ENCODE results near the gene ALKBH1.
"Not testable (repeated sequence)": the region's sequence is repeated elsewhere in the genome, so short reads cannot be mapped to it uniquely, and the experiment has no call there.

Gene ALKBH1

GRCh38 chr14:77707724-77708408, at the start of gene ALKBH1, which contains the start of gene SLIRP:
Gene ALKBH1, minus strand, starts transcription at chr14:77708023. Its CDS starts 19 bp downstream, at chr14:77708004.
Gene SLIRP, plus strand, starts transcription at chr14:77708103. Its CDS starts 9 bp downstream, at chr14:77708112.
- peak within 1 kb of the TSS; percentile 87 for H3K4me3 ChIP-seq (ENCODE audit: low read depth, low read length)
- no peak for TF ChIP-seq CTCF (IDR thresholded peaks at IDR 0.05; ENCODE audit: insufficient read depth, low read depth, low read length, missing control alignments)
- peak; percentile 88 for DNase-seq (ENCODE audit: low read depth)

- no peak overlapping the region for H3K4me3 ChIP-seq (ENCODE audit: low read depth, low read length)
- DNase-seq (ENCODE audit: low read depth), result no peak
- no peak for TF ChIP-seq CTCF (IDR thresholded peaks at IDR 0.05; ENCODE audit: insufficient read depth, low read depth, low read length, missing control alignments)
Observed at GRCh38 chr14:77752799-77753516, 45.1 kb upstream of the ALKBH1 start.

GRCh38 chr14:77752266-77752665, 44.4 kb upstream of the ALKBH1 start:
- no peak overlapping the region for H3K4me3 ChIP-seq (ENCODE audit: low read depth, low read length)
- DNase-seq (ENCODE audit: low read depth), result no peak
- no peak for TF ChIP-seq CTCF (IDR thresholded peaks at IDR 0.05; ENCODE audit: insufficient read depth, low read depth, low read length, missing control alignments)

GRCh38 chr14:77747425-77747824, 39.6 kb upstream of the ALKBH1 start:
- DNase-seq (ENCODE audit: low read depth); H3K4me3 ChIP-seq (ENCODE audit: low read depth, low read length): not testable (repeated sequence)

- TF ChIP-seq CTCF (IDR thresholded peaks at IDR 0.05; ENCODE audit: insufficient read depth, low read depth, low read length, missing control alignments), result no peak
Observed at GRCh38 chr14:77746064-77746702, 38.4 kb upstream of the ALKBH1 start.

GRCh38 chr14:77741438-77741837, 33.6 kb upstream of the ALKBH1 start:
- TF ChIP-seq CTCF (IDR thresholded peaks at IDR 0.05; ENCODE audit: insufficient read depth, low read depth, low read length, missing control alignments), result no peak

More at GRCh38 chr14:77746064-77746702, 38.4 kb upstream of the ALKBH1 start:
- H3K4me3 ChIP-seq (ENCODE audit: low read depth, low read length), result no peak overlapping the region
- no peak for DNase-seq (ENCODE audit: low read depth)

GRCh38 chr14:77738559-77739250, 30.9 kb upstream of the ALKBH1 start:
- TF ChIP-seq CTCF (IDR thresholded peaks at IDR 0.05; ENCODE audit: insufficient read depth, low read depth, low read length, missing control alignments), result no peak
- H3K4me3 ChIP-seq (ENCODE audit: low read depth, low read length), result no peak overlapping the region
- peak; percentile 71 for DNase-seq (ENCODE audit: low read depth)

More at GRCh38 chr14:77741438-77741837, 33.6 kb upstream of the ALKBH1 start:
- DNase-seq (ENCODE audit: low read depth), result no peak
- H3K4me3 ChIP-seq (ENCODE audit: low read depth, low read length), result no peak overlapping the region

All from GM12865 (cell line).